K562 (cell line): ENCODE measurements around the gene SFXN5. TPM values are rescaled to one million over a fixed set of nuclear protein-coding genes. Genes with fewer than 3 reads are reported as not detected.

Experiments used
- ATAC-seq: fragments of 200-7000 bp; cut with Tn5 transposase; 3 replicates; pipeline ENCODE4 v1.9.1; 2020; ENCODE audit warnings: moderate library complexity
- BruUV-seq: library from RNA; stranded (reverse); fragments of 400-500 nt; replicated peaks from 2 replicates; lab custom pipeline; 2021; lab: Mats Ljungman, UMichigan
- CTCF ChIA-PET: fragments of 300-600 bp; formaldehyde crosslinking; extraction: SDS; loops from one replicate; lab custom pipeline; 2021; ENCODE audit warnings: low intra/inter-chr PET ratio; lab: Yijun Ruan, JAX
- POLR2A ChIA-PET: fragments of 300-600, 350-650 bp; sonication (Branson Sonifier 250); formaldehyde crosslinking; extraction: SDS; loops from one replicate; lab custom pipeline; 2021; ENCODE audit warnings: antibody characterized with exemption, inconsistent platforms; lab: Yijun Ruan, JAX
- DNase-seq, 4 experiments: peaks; one replicate each; pipeline versions ENCODE4 v3.0.0 to v3.0.0-alpha.2; 2011 to 2018; ENCODE audit warnings: low spot score in 3 of 4, mixed read lengths in 3 of 4; ENCODE audit errors: extremely low read depth in 1 of 4
- FAIRE-seq: peaks from 2 replicates; lab custom pipeline; 2011; peaks lifted over from hg19 to GRCh38; lab: Jason Lieb, UNC
- H2AFZ ChIP-seq: 2 replicates; pipeline ENCODE4 v1.6.0; 2011; ENCODE audit warnings: low read depth, low read length, control low read depth, inconsistent platforms
- H3K27ac ChIP-seq: fragments of 200-600 bp; 3 replicates; pipeline ENCODE4 v1.8.0; 2011; ENCODE audit warnings: low read depth, mild to moderate bottlenecking, control low read depth, inconsistent platforms, low read length, moderate library complexity, mixed read lengths; ENCODE audit errors: extremely low read depth
- H3K27me3 ChIP-seq, 2 experiments: fragments of 300-600 bp in 1 of 2; 2 replicates in 1 of 2; 3 replicates in 1 of 2; pipeline versions ENCODE4 v1.6.0 to v1.8.0; 2011; ENCODE audit warnings: inconsistent platforms in 2 of 2, low read length in 2 of 2, mild to moderate bottlenecking in 1 of 2, mixed read lengths in 1 of 2, moderate library complexity in 1 of 2; ENCODE audit not compliant: control insufficient read depth in 2 of 2, insufficient read depth in 2 of 2
- H3K36me3 ChIP-seq: fragments of 300-600 bp; 3 replicates; pipeline ENCODE4 v1.8.0; 2011; ENCODE audit warnings: mild to moderate bottlenecking, low read length, inconsistent platforms; ENCODE audit not compliant: control insufficient read depth, insufficient read depth
- H3K4me1 ChIP-seq, 2 experiments: fragments of 200-600 bp in 1 of 2; replicated peaks in 1 of 2; 2 replicates in 1 of 2; 3 replicates in 1 of 2; pipeline versions ENCODE4 v1.5.1 to v1.8.0; 2011; ENCODE audit warnings: inconsistent platforms in 2 of 2, low read length in 2 of 2, mild to moderate bottlenecking in 1 of 2, mixed read lengths in 1 of 2, moderate library complexity in 1 of 2; ENCODE audit not compliant: control insufficient read depth in 2 of 2, insufficient read depth in 2 of 2
- H3K4me2 ChIP-seq: 2 replicates; pipeline ENCODE4 v1.6.1; 2011; ENCODE audit warnings: low read length, control low read depth, inconsistent platforms, mixed read lengths; ENCODE audit not compliant: insufficient read depth
- H3K4me3 ChIP-seq: fragments of 200-600 bp; sonication (generic), shearing (Covaris generic); 2 replicates; pipeline ENCODE4 v1.5.1; 2016; ENCODE audit warnings: control low read depth, inconsistent platforms
- H3K79me2 ChIP-seq: fragments of 200-600 bp; 3 replicates; pipeline ENCODE4 v1.8.0; 2011; ENCODE audit warnings: low read length, inconsistent platforms; ENCODE audit not compliant: control insufficient read depth, insufficient read depth
- H3K9ac ChIP-seq, 2 experiments: 2 replicates each; pipeline versions ENCODE4 v1.6.0 to v1.6.1; 2011; ENCODE audit warnings: low read depth in 2 of 2, low read length in 2 of 2, control low read depth in 1 of 2, inconsistent platforms in 1 of 2, mild to moderate bottlenecking in 1 of 2, mixed read lengths in 1 of 2; ENCODE audit not compliant: insufficient read depth in 1 of 2
- H3K9me1 ChIP-seq: one replicate; pipeline ENCODE4 v1.6.0; 2011; ENCODE audit warnings: inconsistent platforms, mild to moderate bottlenecking, low read length, moderate library complexity; ENCODE audit not compliant: control insufficient read depth, insufficient read depth
- H3K9me3 ChIP-seq: replicated peaks from 2 replicates; pipeline ENCODE4 v1.5.1; 2011; ENCODE audit warnings: low read depth, low read length, inconsistent platforms; ENCODE audit not compliant: control insufficient read depth, insufficient read depth
- H4K20me1 ChIP-seq: replicated peaks from 2 replicates; pipeline ENCODE4 v1.6.1; 2011; ENCODE audit warnings: low read length, inconsistent platforms, mixed read lengths; ENCODE audit not compliant: control insufficient read depth, insufficient read depth
- CC2D1A ChIP-seq: fragments of 450-650 bp; IDR thresholded peaks from 2 replicates; pipeline ENCODE4 v1.6.1; 2017; ENCODE audit warnings: mild to moderate bottlenecking
- FOXP1 ChIP-seq: sonication (generic); formaldehyde crosslinking; IDR thresholded peaks from 2 replicates; pipeline ENCODE4 v1.8.0; 2022; ENCODE audit warnings: mild to moderate bottlenecking, missing genetic modification reagents
- MIER1 ChIP-seq: fragments of 450-650 bp; IDR thresholded peaks from 2 replicates; pipeline ENCODE4 v1.6.1; 2016; ENCODE audit warnings: antibody characterized with exemption, mild to moderate bottlenecking, low read depth
- NCOA6 ChIP-seq: fragments of 450-650 bp; IDR thresholded peaks from 2 replicates; pipeline ENCODE4 v1.6.1; 2017; ENCODE audit warnings: mild to moderate bottlenecking
- PPARD ChIP-seq: fragments of 250-450 bp; sonication (Bioruptor Pico); IDR thresholded peaks from 2 replicates; pipeline ENCODE4 v1.8.0; 2022; ENCODE audit warnings: inconsistent platforms, mild to moderate bottlenecking, moderate library complexity
- WHSC1 ChIP-seq: IDR thresholded peaks from one replicate; pipeline ENCODE4 v1.6.1; 2012; ENCODE audit warnings: low read length, control low read depth, inconsistent platforms
- WGBS: fragments of 100-300 bp; shearing (Covaris generic); methylation state at CpG from one replicate; pipeline ENCODE4 v1.1.6; 2016; ENCODE audit warnings: low coverage, mixed read lengths; ENCODE audit not compliant: insufficient coverage; ENCODE audit errors: missing lambda C conversion rate; 5-methylcytosine and 5-hydroxymethylcytosine counted together
- in situ Hi-C: fragments of 300-500 bp; cut with MboI; formaldehyde crosslinking; loops from 4 replicates; pipeline ENCODE4 v1.15.0; 2018; ENCODE audit warnings: inconsistent platforms, mixed read lengths
- intact Hi-C: fragments of 100-400 bp; cut with micrococcal nuclease; formaldehyde crosslinking; loops from 2 replicates; pipeline ENCODE4 v1.14.2; 2022
- polyA plus RNA-seq, 8 experiments: library from polyadenylated mRNA; depleted of rRNA in 4 of 8; stranded (reverse) in 5 of 8; unstranded in 3 of 8; fragments of >200 nt; fragmentation: Nextera tagmentation in 2 of 8; fragmentation: Illumina TruSeq in 1 of 8; extraction: Ambion mirVana in 2 of 8; extraction: Trizol in 1 of 8; gene quantifications; 2 replicates each; pipeline versions ENCODE4 v1.2.1 to v1.2.3, GENCODE V29; 2011 to 2014; ENCODE audit warnings: inconsistent platforms in 1 of 8, missing spikeins in 1 of 8
- total RNA-seq, 7 experiments: library from RNA; depleted of rRNA in 6 of 7; stranded (reverse); fragments of >200 nt in 6 of 7; fragmentation: Illumina TruSeq in 2 of 7; extraction: Trizol in 2 of 7; gene quantifications; 2 replicates each; pipeline versions ENCODE4 v1.2.1 to v1.2.3, GENCODE V29; 2011 to 2021; ENCODE audit warnings: low replicate concordance in 1 of 7
- TF ChIP-seq, protein P1 (sequence below): fragments of 450-650 bp; formaldehyde crosslinking; IDR thresholded peaks from 2 replicates; pipeline ENCODE4 v1.4.0; 2022; ENCODE audit warnings: missing genetic modification characterization
- TF ChIP-seq, protein P2 (sequence below): conservative IDR thresholded peaks from 2 replicates; pipeline ENCODE4 v1.6.1; 2011; ENCODE audit warnings: low read depth, mild to moderate bottlenecking, low read length; ENCODE audit not compliant: control insufficient read depth
- TF ChIP-seq, protein P3 (sequence below): fragments of 250-450 bp; sonication (Bioruptor Pico); IDR thresholded peaks from 2 replicates; pipeline ENCODE4 v1.8.0; 2022; ENCODE audit warnings: inconsistent platforms, mild to moderate bottlenecking, moderate library complexity, borderline replicate concordance
- TF ChIP-seq, protein P4 (sequence below): sonication (generic); formaldehyde crosslinking; IDR thresholded peaks from 2 replicates; pipeline ENCODE4 v1.8.1; 2023; ENCODE audit warnings: mild to moderate bottlenecking, missing genetic modification reagents, moderate library complexity
- TF ChIP-seq, protein P5 (sequence below): fragments of 250-450 bp; sonication (Bioruptor Pico); IDR thresholded peaks from 2 replicates; pipeline ENCODE4 v1.4.0; 2020; ENCODE audit warnings: mild to moderate bottlenecking
- TF ChIP-seq, protein P6 (sequence below): fragments of 450-650 bp; formaldehyde crosslinking; IDR thresholded peaks from 2 replicates; pipeline ENCODE4 v1.4.0; 2022; ENCODE audit warnings: missing genetic modification characterization
- TF ChIP-seq, protein P7 (sequence below), 2 experiments: fragments of 450-650 bp; conservative IDR thresholded peaks; 2 replicates each; pipeline ENCODE4 v1.6.1; 2017; ENCODE audit warnings: mild to moderate bottlenecking in 2 of 2, moderate library complexity in 2 of 2

SFXN5 gene
- total and polyA plus RNA-seq, 9 of the 15 experiments (the other 6 are each of a cell fraction or from before 2014, with no cell fraction given), result 8.3 to 22.6 (median 16.0) TPM

DNA sequence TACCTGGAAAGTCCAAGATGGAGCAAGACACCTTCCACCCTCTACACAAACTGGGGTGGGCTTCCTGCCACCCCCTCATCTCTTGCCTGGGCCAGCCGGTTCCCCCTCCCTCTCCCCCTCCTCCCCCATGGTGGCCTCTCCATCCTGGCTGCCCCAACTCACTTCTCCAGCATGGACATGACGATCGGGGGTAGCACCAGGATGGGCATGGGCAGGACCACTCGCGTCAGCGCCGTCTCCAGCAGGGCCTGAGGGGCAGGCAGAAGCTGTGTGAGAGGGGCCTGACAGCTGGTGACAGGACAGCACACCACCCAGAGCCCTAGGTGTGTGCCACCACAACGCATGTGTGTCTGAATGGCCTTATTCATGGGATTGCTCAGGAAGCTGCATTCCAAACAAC, 103.2 kb downstream of the SFXN5 start:
- H3K4me1 ChIP-seq, result peaks cover 0 to 5% of the 10 kb centered on the region in 2 experiments; a peak in 1 of 5 replicates
- H3K4me3 ChIP-seq, result no peak overlapping the region
- no peaks in the 10 kb centered on the region for H3K79me2 ChIP-seq
- CTCF ChIA-PET, result no interaction called here
- peaks cover 7% of the 10 kb centered on the region for H4K20me1 ChIP-seq
- H3K9ac ChIP-seq, result no peak overlapping the region
- DNase-seq (no peak), ATAC-seq (no peak), FAIRE-seq (no peak)
- no peaks in the 10 kb centered on the region for H3K36me3 ChIP-seq
- BruUV-seq, result no TSS peak
- no peaks in the 10 kb centered on the region for H3K9me3 ChIP-seq
- H3K9me1 ChIP-seq, result no peaks in the 10 kb centered on the region
- no peak overlapping the region for H2AFZ ChIP-seq
- 22% methylated on average over 1 of the region's 8 CpGs for WGBS
- no peak overlapping the region for H3K27ac ChIP-seq
- no peak overlapping the region for H3K4me2 ChIP-seq
- POLR2A ChIA-PET, result interaction anchor here (0.5 kb wide), 1 partner anchor 124 kb away, joined by 4 read pairs; no protein-coding TSS in a partner anchor
- intact Hi-C loops, result no loop called here
- in situ Hi-C loops, result no loop called here
- no peaks in the 10 kb centered on the region for H3K27me3 ChIP-seq
- TF ChIP-seq, protein P1, sequence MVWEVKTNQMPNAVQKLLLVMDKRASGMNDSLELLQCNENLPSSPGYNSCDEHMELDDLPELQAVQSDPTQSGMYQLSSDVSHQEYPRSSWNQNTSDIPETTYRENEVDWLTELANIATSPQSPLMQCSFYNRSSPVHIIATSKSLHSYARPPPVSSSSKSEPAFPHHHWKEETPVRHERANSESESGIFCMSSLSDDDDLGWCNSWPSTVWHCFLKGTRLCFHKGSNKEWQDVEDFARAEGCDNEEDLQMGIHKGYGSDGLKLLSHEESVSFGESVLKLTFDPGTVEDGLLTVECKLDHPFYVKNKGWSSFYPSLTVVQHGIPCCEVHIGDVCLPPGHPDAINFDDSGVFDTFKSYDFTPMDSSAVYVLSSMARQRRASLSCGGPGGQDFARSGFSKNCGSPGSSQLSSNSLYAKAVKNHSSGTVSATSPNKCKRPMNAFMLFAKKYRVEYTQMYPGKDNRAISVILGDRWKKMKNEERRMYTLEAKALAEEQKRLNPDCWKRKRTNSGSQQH, result no peak
- TF ChIP-seq PPARD, result no peak
- TF ChIP-seq, protein P2, sequence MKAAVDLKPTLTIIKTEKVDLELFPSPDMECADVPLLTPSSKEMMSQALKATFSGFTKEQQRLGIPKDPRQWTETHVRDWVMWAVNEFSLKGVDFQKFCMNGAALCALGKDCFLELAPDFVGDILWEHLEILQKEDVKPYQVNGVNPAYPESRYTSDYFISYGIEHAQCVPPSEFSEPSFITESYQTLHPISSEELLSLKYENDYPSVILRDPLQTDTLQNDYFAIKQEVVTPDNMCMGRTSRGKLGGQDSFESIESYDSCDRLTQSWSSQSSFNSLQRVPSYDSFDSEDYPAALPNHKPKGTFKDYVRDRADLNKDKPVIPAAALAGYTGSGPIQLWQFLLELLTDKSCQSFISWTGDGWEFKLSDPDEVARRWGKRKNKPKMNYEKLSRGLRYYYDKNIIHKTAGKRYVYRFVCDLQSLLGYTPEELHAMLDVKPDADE, result no peak
- TF ChIP-seq, protein P3, sequence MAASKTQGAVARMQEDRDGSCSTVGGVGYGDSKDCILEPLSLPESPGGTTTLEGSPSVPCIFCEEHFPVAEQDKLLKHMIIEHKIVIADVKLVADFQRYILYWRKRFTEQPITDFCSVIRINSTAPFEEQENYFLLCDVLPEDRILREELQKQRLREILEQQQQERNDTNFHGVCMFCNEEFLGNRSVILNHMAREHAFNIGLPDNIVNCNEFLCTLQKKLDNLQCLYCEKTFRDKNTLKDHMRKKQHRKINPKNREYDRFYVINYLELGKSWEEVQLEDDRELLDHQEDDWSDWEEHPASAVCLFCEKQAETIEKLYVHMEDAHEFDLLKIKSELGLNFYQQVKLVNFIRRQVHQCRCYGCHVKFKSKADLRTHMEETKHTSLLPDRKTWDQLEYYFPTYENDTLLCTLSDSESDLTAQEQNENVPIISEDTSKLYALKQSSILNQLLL, result no peak
- no peak for TF ChIP-seq MIER1
- TF ChIP-seq, protein P4, sequence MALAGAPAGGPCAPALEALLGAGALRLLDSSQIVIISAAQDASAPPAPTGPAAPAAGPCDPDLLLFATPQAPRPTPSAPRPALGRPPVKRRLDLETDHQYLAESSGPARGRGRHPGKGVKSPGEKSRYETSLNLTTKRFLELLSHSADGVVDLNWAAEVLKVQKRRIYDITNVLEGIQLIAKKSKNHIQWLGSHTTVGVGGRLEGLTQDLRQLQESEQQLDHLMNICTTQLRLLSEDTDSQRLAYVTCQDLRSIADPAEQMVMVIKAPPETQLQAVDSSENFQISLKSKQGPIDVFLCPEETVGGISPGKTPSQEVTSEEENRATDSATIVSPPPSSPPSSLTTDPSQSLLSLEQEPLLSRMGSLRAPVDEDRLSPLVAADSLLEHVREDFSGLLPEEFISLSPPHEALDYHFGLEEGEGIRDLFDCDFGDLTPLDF (CRISPR knock-in tag), result no peak
- TF ChIP-seq NCOA6, result no peak
- no peak for TF ChIP-seq WHSC1
- no peak for TF ChIP-seq FOXP1 (CRISPR knock-in tag)
- TF ChIP-seq, protein P5, sequence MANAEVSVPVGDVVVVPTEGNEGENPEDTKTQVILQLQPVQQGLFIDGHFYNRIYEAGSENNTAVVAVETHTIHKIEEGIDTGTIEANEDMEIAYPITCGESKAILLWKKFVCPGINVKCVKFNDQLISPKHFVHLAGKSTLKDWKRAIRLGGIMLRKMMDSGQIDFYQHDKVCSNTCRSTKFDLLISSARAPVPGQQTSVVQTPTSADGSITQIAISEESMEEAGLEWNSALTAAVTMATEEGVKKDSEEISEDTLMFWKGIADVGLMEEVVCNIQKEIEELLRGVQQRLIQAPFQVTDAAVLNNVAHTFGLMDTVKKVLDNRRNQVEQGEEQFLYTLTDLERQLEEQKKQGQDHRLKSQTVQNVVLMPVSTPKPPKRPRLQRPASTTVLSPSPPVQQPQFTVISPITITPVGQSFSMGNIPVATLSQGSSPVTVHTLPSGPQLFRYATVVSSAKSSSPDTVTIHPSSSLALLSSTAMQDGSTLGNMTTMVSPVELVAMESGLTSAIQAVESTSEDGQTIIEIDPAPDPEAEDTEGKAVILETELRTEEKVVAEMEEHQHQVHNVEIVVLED (CRISPR knock-in tag), result no peak
- TF ChIP-seq, protein P6, sequence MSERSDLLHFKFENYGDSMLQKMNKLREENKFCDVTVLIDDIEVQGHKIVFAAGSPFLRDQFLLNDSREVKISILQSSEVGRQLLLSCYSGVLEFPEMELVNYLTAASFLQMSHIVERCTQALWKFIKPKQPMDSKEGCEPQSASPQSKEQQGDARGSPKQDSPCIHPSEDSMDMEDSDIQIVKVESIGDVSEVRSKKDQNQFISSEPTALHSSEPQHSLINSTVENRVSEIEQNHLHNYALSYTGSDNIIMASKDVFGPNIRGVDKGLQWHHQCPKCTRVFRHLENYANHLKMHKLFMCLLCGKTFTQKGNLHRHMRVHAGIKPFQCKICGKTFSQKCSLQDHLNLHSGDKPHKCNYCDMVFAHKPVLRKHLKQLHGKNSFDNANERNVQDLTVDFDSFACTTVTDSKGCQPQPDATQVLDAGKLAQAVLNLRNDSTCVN (CRISPR knock-in tag), result no peak
- TF ChIP-seq CC2D1A, result no peak
- TF ChIP-seq, protein P7, sequence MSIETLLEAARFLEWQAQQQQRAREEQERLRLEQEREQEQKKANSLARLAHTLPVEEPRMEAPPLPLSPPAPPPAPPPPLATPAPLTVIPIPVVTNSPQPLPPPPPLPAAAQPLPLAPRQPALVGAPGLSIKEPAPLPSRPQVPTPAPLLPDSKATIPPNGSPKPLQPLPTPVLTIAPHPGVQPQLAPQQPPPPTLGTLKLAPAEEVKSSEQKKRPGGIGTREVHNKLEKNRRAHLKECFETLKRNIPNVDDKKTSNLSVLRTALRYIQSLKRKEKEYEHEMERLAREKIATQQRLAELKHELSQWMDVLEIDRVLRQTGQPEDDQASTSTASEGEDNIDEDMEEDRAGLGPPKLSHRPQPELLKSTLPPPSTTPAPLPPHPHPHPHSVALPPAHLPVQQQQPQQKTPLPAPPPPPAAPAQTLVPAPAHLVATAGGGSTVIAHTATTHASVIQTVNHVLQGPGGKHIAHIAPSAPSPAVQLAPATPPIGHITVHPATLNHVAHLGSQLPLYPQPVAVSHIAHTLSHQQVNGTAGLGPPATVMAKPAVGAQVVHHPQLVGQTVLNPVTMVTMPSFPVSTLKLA (conservative IDR thresholded peaks at IDR 0.05), result no peak
